Smooth muscle cell of trachea (primary cell): ENCODE data around the gene ANO6. TPM values are rescaled to one million over a fixed set of nuclear protein-coding genes. Genes with fewer than 3 reads are reported as not detected.

ENCODE experiments used
- total RNA-seq: library from RNA; depleted of rRNA; stranded (reverse); fragments of >200 nt; gene quantifications from 2 replicates; pipeline ENCODE4 v1.2.1, GENCODE V29; 2014

The ANO6 gene, protein sequence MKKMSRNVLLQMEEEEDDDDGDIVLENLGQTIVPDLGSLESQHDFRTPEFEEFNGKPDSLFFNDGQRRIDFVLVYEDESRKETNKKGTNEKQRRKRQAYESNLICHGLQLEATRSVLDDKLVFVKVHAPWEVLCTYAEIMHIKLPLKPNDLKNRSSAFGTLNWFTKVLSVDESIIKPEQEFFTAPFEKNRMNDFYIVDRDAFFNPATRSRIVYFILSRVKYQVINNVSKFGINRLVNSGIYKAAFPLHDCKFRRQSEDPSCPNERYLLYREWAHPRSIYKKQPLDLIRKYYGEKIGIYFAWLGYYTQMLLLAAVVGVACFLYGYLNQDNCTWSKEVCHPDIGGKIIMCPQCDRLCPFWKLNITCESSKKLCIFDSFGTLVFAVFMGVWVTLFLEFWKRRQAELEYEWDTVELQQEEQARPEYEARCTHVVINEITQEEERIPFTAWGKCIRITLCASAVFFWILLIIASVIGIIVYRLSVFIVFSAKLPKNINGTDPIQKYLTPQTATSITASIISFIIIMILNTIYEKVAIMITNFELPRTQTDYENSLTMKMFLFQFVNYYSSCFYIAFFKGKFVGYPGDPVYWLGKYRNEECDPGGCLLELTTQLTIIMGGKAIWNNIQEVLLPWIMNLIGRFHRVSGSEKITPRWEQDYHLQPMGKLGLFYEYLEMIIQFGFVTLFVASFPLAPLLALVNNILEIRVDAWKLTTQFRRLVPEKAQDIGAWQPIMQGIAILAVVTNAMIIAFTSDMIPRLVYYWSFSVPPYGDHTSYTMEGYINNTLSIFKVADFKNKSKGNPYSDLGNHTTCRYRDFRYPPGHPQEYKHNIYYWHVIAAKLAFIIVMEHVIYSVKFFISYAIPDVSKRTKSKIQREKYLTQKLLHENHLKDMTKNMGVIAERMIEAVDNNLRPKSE
- total RNA-seq: 43.5 and 56.6 TPM in 2 replicates

DNA sequence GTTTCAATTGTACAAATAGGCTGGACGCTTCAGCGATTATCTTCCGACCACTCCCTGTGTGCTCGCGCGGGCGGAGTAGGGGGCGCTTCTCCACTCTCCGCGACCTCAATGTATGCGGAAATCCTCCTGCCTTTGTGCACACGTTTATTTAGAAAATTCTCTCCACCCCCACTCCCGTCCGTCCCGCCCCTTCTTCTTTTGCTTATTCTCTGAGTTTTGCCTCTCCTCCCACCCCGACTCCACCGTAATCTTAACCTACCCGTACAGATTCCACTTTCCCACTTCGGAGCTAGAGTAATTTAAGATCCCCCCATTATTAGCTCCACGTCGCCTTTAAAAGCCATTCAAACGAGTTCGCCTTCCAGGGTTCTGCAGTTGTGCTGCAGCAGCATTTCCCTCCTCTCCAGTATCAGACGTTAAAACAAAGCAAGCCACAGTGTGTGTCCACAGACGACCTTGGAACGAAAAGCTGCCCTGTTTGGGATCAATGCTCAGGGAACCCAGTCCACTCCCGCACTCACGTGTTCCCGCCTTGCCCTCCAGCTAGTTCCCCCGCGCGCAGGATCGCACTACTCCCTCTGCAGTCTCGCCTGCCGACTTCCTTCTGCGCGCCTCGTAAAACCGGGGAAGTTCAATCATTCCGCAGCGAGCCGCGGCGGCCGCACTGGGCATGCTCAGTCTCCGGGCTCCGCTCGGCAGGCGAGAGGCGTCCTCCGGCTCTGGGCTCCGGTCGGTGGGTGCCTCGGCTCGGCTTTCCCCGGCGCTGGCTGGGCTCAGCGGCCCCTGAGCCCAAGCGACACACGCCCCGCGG is at the start of gene ANO6:
TSS of gene ANO6 (plus strand) at position 677 of the 811 bp plus-strand sequence. CDS start 227 bp downstream, outside the sequence.

Other genes with a start within 250 kb of the ANO6 start
- not detected in 2 replicates for gene DBX2, start 165.0 kb upstream of the ANO6 start, total RNA-seq